Measurements from ENCODE around the gene KIAA2012. TPM values are rescaled to one million over a fixed set of nuclear protein-coding genes. Genes with fewer than 3 reads are reported as not detected.

Gene KIAA2012
- total and polyA plus RNA-seq, 2 of the 8 experiments (the other 6 are each of a cell fraction or from before 2014, with no cell fraction given): not detected

GRCh38 chr2:202066875-202067274 lies 6.2 kb upstream of the KIAA2012 start (continued):
- TF ChIP-seq CHD7 (IDR thresholded peaks at IDR 0.05; ENCODE audit: insufficient replicate concordance, low read length): no peak
- no peak for TF ChIP-seq SIX5 (IDR thresholded peaks at IDR 0.05; ENCODE audit: low read depth, low read length)
- no peak for TF ChIP-seq ZNF274 (IDR thresholded peaks at IDR 0.05; ENCODE audit: borderline replicate concordance, extremely low read depth, low read length)
- no peak for TF ChIP-seq POLR2AphosphoS5 (IDR thresholded peaks at IDR 0.05; ENCODE audit: low read depth, low read length)

All from H1 (cell line).